GM12891 (cell line): ENCODE results near the gene CCDC88C.

Experiments
- PAX5 ChIP-seq: IDR thresholded peaks from 2 replicates; pipeline ENCODE4 v1.6.1; 2011; ENCODE audit warnings: low read length, moderate library complexity, mild to moderate bottlenecking; ENCODE audit not compliant: insufficient read depth, severe bottlenecking
- POLR2A ChIP-seq: IDR thresholded peaks from 2 replicates; pipeline ENCODE4 v1.6.1; 2011; ENCODE audit warnings: low read depth, low read length, control low read depth
- POLR2AphosphoS5 ChIP-seq: IDR thresholded peaks from 2 replicates; pipeline ENCODE4 v1.6.1; 2011; ENCODE audit warnings: low read depth, low read length, control low read depth
- SPI1 ChIP-seq: IDR thresholded peaks from 2 replicates; pipeline ENCODE4 v1.6.1; 2011; ENCODE audit warnings: low read depth, low read length, control low read depth
- TAF1 ChIP-seq: IDR thresholded peaks from 2 replicates; pipeline ENCODE4 v1.6.1; 2011; ENCODE audit warnings: low read depth, low read length, control low read depth

GRCh38 chr14:91363776-91364523 is 53.7 kb downstream of the CCDC88C start:
- TF ChIP-seq POLR2AphosphoS5: peak; percentile 48; the same call in 1 of the 2 replicates
- TF ChIP-seq TAF1: no peak
- TF ChIP-seq PAX5: no peak
- no peak; the same call in 1 of the 2 replicates for TF ChIP-seq POLR2A
- TF ChIP-seq SPI1: peak; percentile 97
